Thyroid gland (tissue), 4 donors: Measurements from ENCODE around the gene SAT2. TPM values are rescaled to one million over a fixed set of nuclear protein-coding genes. Genes with fewer than 3 reads are reported as not detected.

Source experiments
- DNase-seq, 2 donors: peaks; one replicate each; pipeline ENCODE4 v3.0.0-alpha.2; 2019
- H3K27ac ChIP-seq, 3 donors: fragments of 200-600 bp; sonication (generic); 1 replicate in 2 of 3; 2 replicates in 1 of 3; pipeline ENCODE4 v1.5.1; 2016 to 2019; ENCODE audit warnings: mild to moderate bottlenecking in 1 of 3, moderate library complexity in 1 of 3
- H3K27me3 ChIP-seq: fragments of 200-600 bp; sonication (generic); one replicate; pipeline ENCODE4 v1.5.1; 2019
- H3K36me3 ChIP-seq, 2 donors: fragments of 200-600 bp; sonication (generic); one replicate each; pipeline ENCODE4 v1.5.1; 2016 to 2019
- H3K4me1 ChIP-seq, 2 donors: fragments of 200-600 bp; sonication (generic); one replicate each; pipeline ENCODE4 v1.5.1; 2017 to 2019
- H3K4me3 ChIP-seq, 3 donors: fragments of 200-600 bp; sonication (generic); replicated peaks in 1 of 3; 1 replicate in 2 of 3; 2 replicates in 1 of 3; pipeline ENCODE4 v1.5.1; 2016; ENCODE audit warnings: mild to moderate bottlenecking in 1 of 3
- H3K9me3 ChIP-seq: fragments of 200-600 bp; sonication (generic); one replicate; pipeline ENCODE4 v1.5.1; 2017
- POLR2A ChIP-seq, 2 donors: fragments of 450-650 bp; IDR thresholded peaks; one replicate each; pipeline ENCODE4 v1.6.1; 2017; ENCODE audit warnings: antibody characterized with exemption in 2 of 2, mild to moderate bottlenecking in 2 of 2, moderate library complexity in 1 of 2
- WGBS, 2 donors: methylation state at CpG; one replicate each; pipeline ENCODE4 v1.1.5; 2017; 5-methylcytosine and 5-hydroxymethylcytosine counted together
- intact Hi-C: fragments of 100-400 bp; cut with DNase I; formaldehyde crosslinking; loops from one replicate; pipeline ENCODE4 v1.15.1; 2023
- total RNA-seq, 4 donors: library from RNA; depleted of rRNA; stranded (reverse); fragments of >200 nt; gene quantifications; one replicate each; pipeline ENCODE4 v1.2.3, GENCODE V29; 2016
- TF ChIP-seq, protein P1 (sequence below), 6 experiments: fragments of 200-600 bp in 3 of 6; fragments of 450-650 bp in 3 of 6; sonication (generic) in 3 of 6; IDR thresholded peaks; one replicate each; pipeline ENCODE4 v1.5.1; 2016 to 2019; ENCODE audit warnings: antibody characterized with exemption in 6 of 6, mild to moderate bottlenecking in 2 of 6, inconsistent platforms in 1 of 6, moderate library complexity in 1 of 6

SAT2 gene
- total RNA-seq, 4 donors from 2014 or later: 59.5 to 74.2 (median 61.9) TPM

DNA sequence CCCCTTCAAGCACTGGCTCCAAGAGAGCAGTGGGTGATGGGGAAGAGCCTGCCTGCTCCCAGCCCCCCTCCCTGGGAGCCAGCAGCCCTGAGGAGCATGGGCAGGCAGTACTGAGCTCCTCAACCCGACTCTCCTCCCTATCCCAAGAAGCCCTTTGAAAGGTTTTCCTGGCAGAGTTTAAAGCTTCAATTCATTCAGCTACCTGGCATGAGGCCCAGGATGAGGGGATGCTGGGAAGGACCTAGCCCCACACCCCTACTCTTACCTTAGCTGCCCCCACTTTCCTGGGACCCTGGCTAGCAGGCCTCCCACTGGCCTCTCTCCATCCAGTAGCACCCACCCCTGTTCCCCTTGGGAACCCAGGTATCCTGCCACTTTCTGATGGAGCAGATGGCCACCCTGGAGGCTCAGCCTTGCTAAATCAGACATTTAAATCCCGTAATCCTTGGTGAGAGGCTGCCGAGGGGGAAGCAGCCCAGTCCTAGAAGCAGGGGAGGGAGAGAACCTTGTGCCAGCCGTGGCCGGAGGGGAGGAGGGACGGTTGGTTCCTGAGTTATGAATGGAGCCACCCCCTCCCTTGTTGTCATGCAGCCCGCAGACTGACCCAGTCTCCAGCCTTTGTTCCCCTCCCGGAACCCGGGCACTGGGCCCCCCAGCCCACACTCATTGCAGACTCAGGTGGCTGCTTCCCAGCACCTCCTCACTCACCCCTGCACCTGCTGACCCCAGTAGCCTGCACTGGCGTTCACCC lies 40.2 kb upstream of the SAT2 start:
- TF ChIP-seq POLR2A (IDR thresholded peaks at IDR 0.05): no peak
- TF ChIP-seq, protein P1, sequence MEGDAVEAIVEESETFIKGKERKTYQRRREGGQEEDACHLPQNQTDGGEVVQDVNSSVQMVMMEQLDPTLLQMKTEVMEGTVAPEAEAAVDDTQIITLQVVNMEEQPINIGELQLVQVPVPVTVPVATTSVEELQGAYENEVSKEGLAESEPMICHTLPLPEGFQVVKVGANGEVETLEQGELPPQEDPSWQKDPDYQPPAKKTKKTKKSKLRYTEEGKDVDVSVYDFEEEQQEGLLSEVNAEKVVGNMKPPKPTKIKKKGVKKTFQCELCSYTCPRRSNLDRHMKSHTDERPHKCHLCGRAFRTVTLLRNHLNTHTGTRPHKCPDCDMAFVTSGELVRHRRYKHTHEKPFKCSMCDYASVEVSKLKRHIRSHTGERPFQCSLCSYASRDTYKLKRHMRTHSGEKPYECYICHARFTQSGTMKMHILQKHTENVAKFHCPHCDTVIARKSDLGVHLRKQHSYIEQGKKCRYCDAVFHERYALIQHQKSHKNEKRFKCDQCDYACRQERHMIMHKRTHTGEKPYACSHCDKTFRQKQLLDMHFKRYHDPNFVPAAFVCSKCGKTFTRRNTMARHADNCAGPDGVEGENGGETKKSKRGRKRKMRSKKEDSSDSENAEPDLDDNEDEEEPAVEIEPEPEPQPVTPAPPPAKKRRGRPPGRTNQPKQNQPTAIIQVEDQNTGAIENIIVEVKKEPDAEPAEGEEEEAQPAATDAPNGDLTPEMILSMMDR (IDR thresholded peaks at IDR 0.05): no peak
- Histone ChIP-seq H3K4me3 (no peak overlapping the region), H3K9me3 (no peaks in the 10 kb centered on the region), H3K4me1 (peaks cover 3 to 7% of the 10 kb centered on the region in 2 donors), H3K36me3 (peaks cover 17 to 35% of the 10 kb centered on the region in 2 donors), H3K27me3 (no peaks in the 10 kb centered on the region), H3K27ac (no peak overlapping the region)
- intact Hi-C loops: no loop called here
- 49 to 64% methylated on average over 6 to 10 of the region's 10 CpGs for WGBS, 2 donors
- DNase-seq: peak; percentile 54 to 63

- intact Hi-C loops: no loop called here
- H3K4me3 ChIP-seq: no peak overlapping the region
- H3K27me3 ChIP-seq: no peaks in the 10 kb centered on the region
- 56 to 64% methylated on average over 10 of the region's 10 CpGs for WGBS, 2 donors
- H3K9me3 ChIP-seq: no peaks in the 10 kb centered on the region
- no peaks in the 10 kb centered on the region for H3K4me1 ChIP-seq
- TF ChIP-seq, protein P1 (IDR thresholded peaks at IDR 0.05): no peak
- TF ChIP-seq POLR2A (IDR thresholded peaks at IDR 0.05): no peak
- H3K27ac ChIP-seq: no peak overlapping the region
- H3K36me3 ChIP-seq: no peaks in the 10 kb centered on the region
- peak; percentile 38 to 46 for DNase-seq
Measured at GRCh38 chr17:7656958-7657609, 29.5 kb upstream of the SAT2 start.

- 92 to 96% methylated on average over 16 to 17 of the region's 17 CpGs for WGBS, 2 donors
- H3K27ac ChIP-seq: no peak overlapping the region
Measured at GRCh38 chr17:7655541-7655840, 27.9 kb upstream of the SAT2 start.

DNA sequence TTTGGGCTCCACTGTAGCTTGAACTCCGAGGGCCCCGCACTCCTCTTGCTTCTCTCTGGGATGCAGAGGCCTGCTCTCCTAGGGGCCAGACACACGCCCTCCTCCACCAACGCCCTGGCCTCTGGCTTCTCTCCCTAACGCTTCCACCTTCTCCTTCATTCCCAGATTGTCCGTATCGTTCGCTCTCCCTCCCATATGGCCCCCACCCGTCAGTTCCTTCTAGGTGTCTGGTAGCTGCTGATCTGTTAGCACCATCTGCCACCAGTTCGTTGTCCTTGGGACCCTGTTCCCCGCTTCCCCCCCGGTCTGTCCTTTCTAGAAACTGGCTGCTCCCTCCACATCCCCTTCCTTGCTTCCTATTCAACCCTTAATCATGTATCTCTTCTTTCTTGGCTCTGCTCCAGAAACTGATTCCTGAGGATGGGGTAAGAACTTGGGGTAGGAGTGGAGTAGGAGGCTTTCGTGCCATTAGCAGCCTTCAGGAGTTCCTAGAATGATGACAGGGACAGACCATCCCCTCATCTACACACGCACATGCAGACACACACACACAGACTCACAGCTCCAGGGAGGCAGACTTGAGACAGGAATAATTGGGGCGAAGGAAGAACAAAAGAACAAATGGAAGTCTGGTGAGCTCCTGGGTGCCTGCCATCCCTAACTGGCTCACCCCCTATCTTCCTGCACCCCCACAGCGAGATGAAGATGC lies 27.4 kb upstream of the SAT2 start:
- intact Hi-C loops: no loop called here
- Histone ChIP-seq H3K9me3 (no peaks in the 10 kb centered on the region), H3K4me3 (no peak overlapping the region), H3K36me3 (no peaks in the 10 kb centered on the region), H3K27me3 (no peaks in the 10 kb centered on the region), H3K27ac (no peak overlapping the region), H3K4me1 (peaks cover 17 to 18% of the 10 kb centered on the region in 2 donors)
- no peak for TF ChIP-seq POLR2A (IDR thresholded peaks at IDR 0.05)
- TF ChIP-seq, protein P1 (IDR thresholded peaks at IDR 0.05): no peak
- no peak for DNase-seq
- WGBS, 2 donors: 79 to 83% methylated on average over 15 to 16 of the region's 16 CpGs

More at GRCh38 chr17:7655541-7655840, 27.9 kb upstream of the SAT2 start:
- peaks cover 13 to 16% of the 10 kb centered on the region in 2 donors for H3K4me1 ChIP-seq
- DNase-seq: no peak
- intact Hi-C loops: no loop called here
- TF ChIP-seq POLR2A (IDR thresholded peaks at IDR 0.05): no peak
- TF ChIP-seq, protein P1 (IDR thresholded peaks at IDR 0.05): no peak
- H3K9me3 ChIP-seq: no peaks in the 10 kb centered on the region
- no peak overlapping the region for H3K4me3 ChIP-seq
- no peaks in the 10 kb centered on the region for H3K27me3 ChIP-seq
- no peaks in the 10 kb centered on the region for H3K36me3 ChIP-seq
